GM13977 (cell line): ENCODE measurements around the gene SH3PXD2A.
"Not testable (repeated sequence)": the region's sequence is repeated elsewhere in the genome, so short reads cannot be mapped to it uniquely, and the experiment has no call there.

ENCODE experiments used
- DNase-seq: peaks from one replicate; pipeline ENCODE4 v3.0.0; 2012; ENCODE audit warnings: low spot score
- CTCF ChIP-seq: IDR thresholded peaks from 2 replicates; pipeline ENCODE4 v1.5.1; 2012; ENCODE audit warnings: mild to moderate bottlenecking, control low read depth; ENCODE audit not compliant: insufficient read depth; ENCODE audit errors: extremely low read depth, missing control alignments
- in situ Hi-C: fragments of 300-500 bp; cut with MboI; formaldehyde crosslinking; loops from one replicate; pipeline ENCODE4 v1.12.0; 2022; ENCODE audit warnings: low sequenced_read_pairs, low pct_unique_long_range_greater_than_20kb, mixed read lengths, inconsistent platforms; ENCODE audit not compliant: unreplicated experiment

SH3PXD2A gene

DNA sequence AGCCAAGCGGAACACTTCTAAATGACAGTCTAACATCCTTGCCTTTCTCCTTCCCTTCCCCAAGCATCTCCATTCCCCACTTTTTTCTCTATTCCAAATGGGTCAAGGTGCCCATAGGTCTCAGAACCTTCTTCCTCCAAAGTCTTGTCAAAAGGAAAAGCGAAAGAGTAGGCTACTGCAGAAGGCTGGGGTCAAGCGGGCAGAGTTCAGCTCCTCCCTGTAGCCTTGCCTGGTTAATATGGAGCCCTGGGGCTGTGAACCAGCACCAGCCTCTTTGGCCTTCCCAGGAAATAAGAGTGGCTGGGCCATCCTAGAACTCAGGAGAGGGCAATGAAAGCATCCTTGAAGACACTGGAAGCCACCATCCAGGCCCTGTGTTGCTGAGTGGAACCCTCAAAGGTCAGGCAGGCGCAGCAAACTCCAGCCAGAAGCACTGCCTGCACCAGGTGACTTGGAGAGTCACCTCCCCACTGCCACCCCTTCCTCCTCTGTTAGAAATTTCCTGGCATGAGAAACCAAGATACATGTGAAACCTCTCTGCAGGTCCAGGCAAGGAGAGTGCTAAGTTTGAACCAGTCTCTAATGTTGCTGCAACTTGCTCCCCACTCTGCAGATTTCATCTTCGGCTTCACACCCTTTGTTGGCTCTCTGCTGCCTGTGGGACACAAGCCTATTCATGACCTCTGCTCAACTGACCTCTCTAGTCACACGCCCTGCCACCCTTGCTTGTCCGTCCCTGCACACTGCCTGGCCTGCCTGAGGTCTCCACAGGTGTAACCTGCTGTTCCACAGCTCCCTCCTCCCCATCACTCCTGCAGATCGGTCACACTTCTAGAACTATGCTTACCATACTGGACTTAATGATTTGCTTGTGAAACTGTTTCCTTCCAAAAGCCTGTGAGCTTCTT, 74.9 kb downstream of the SH3PXD2A start:
- TF ChIP-seq CTCF: no peak
- no peak for DNase-seq
- in situ Hi-C loops: no loop called here

- no peak for DNase-seq
- TF ChIP-seq CTCF: no peak
Observed at GRCh38 chr10:103778358-103779139, 76.8 kb downstream of the SH3PXD2A start.

DNA sequence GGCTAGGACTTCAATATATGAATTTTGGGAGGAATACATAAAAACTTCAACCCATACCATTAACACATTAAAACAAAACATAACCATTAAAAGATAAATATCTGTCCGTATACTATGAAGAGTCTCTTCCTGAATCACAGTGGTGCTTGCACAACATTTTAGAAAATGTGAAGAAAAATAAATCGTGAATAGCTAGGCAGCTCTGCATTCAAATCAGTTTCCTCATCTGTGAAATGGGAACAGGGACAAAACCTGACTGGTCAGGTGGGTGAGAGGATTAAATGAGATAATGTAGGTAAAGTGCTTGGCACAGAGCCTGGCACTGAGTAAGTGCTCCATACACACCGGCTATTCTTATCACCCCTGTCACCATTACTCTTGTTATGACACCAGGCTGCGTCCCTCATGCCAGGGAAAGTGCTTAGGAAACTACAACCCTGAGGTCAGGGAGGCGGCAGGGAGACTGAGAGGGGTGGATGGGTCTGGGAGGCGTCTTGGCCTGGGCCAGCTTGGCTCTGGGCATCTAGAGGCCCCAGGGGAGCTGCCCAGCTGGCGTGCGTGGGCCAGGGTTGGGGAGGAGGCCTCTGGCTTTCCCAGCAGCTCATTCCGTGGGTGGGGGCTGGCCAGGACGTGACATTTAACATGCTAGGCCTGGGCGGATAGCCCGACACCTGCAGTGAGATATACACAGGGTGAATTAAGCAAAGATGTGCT, 78.3 kb downstream of the SH3PXD2A start:
- in situ Hi-C loops: no loop called here
- no peak for TF ChIP-seq CTCF
- peak; percentile 46 for DNase-seq

More at GRCh38 chr10:103778358-103779139, 76.8 kb downstream of the SH3PXD2A start:
- in situ Hi-C loops: no loop called here

- TF ChIP-seq CTCF: no peak
- no peak for DNase-seq
- in situ Hi-C loops: no loop called here
Observed at GRCh38 chr10:103775776-103776175, 79.6 kb downstream of the SH3PXD2A start.

- DNase-seq, in situ Hi-C loops: not testable (repeated sequence)
Observed at GRCh38 chr10:103772846-103773245, 82.5 kb downstream of the SH3PXD2A start.

- in situ Hi-C loops: no loop called here
- DNase-seq: peak; percentile 68
- no peak for TF ChIP-seq CTCF
Observed at GRCh38 chr10:103772096-103772845, 83.1 kb downstream of the SH3PXD2A start.
